Endothelial cell of umbilical vein (primary cell): Measurements from ENCODE around the gene RBM44. TPM values are rescaled to one million over a fixed set of nuclear protein-coding genes. Genes with fewer than 3 reads are reported as not detected.

Source experiments
- BruUV-seq: library from RNA; stranded (reverse); fragments of 400-500 nt; replicated peaks from 2 replicates; lab custom pipeline; 2021; lab: Mats Ljungman, UMichigan
- CTCF ChIA-PET: fragments of 300-600, 350-600 bp; sonication (Branson Sonifier 250); formaldehyde crosslinking; loops from one replicate; lab custom pipeline; 2021; ENCODE audit warnings: antibody characterized with exemption, inconsistent platforms; lab: Charles Lee
- POLR2A ChIA-PET: fragments of 300-600, 350-600 bp; sonication (Branson Sonifier 250); formaldehyde crosslinking; loops from one replicate; lab custom pipeline; 2021; ENCODE audit warnings: antibody characterized with exemption, inconsistent platforms; lab: Charles Lee
- DNase-seq: peaks from one replicate; pipeline ENCODE4 v3.0.0-alpha.2; 2011; ENCODE audit warnings: low read depth, low spot score
- FAIRE-seq: peaks from 2 replicates; lab custom pipeline; 2011; peaks lifted over from hg19 to GRCh38; lab: Jason Lieb, UNC
- H2AFZ ChIP-seq: 2 replicates; pipeline ENCODE4 v1.6.0; 2012; ENCODE audit warnings: low read depth, low read length, control low read depth, inconsistent platforms
- H3K27ac ChIP-seq: 2 replicates; pipeline ENCODE4 v1.5.1; 2011; ENCODE audit warnings: low read depth, mild to moderate bottlenecking, control low read depth, low read length, moderate library complexity; ENCODE audit not compliant: insufficient read depth
- H3K27me3 ChIP-seq, 2 experiments: 2 replicates each; pipeline versions ENCODE4 v1.6.0 to v1.6.1; 2011; ENCODE audit warnings: low read length in 2 of 2, mixed read lengths in 1 of 2; ENCODE audit not compliant: control insufficient read depth in 2 of 2, insufficient read depth in 2 of 2
- H3K36me3 ChIP-seq, 2 experiments: 2 replicates in 1 of 2; 3 replicates in 1 of 2; pipeline ENCODE4 v1.5.1; 2011; ENCODE audit warnings: low read length in 2 of 2, mild to moderate bottlenecking in 1 of 2, moderate library complexity in 1 of 2; ENCODE audit not compliant: control insufficient read depth in 2 of 2, insufficient read depth in 2 of 2; ENCODE audit errors: extremely low read depth in 1 of 2
- H3K4me1 ChIP-seq: 3 replicates; pipeline ENCODE4 v1.5.1; 2011; ENCODE audit warnings: mild to moderate bottlenecking, low read length; ENCODE audit not compliant: control insufficient read depth, insufficient read depth; ENCODE audit errors: extremely low read depth
- H3K4me2 ChIP-seq: 2 replicates; pipeline ENCODE4 v1.6.1; 2011; ENCODE audit warnings: low read length, control low read depth, mixed read lengths; ENCODE audit not compliant: insufficient read depth
- H3K4me3 ChIP-seq, 3 experiments: fragments of 200-600 bp in 1 of 3; sonication (generic), shearing (Covaris generic) in 1 of 3; replicated peaks in 1 of 3; 2 replicates each; pipeline ENCODE4 v1.5.1; 2011 to 2016; ENCODE audit warnings: control low read depth in 3 of 3, low read length in 3 of 3, mild to moderate bottlenecking in 2 of 3, inconsistent platforms in 1 of 3, low read depth in 1 of 3, moderate library complexity in 1 of 3; ENCODE audit not compliant: insufficient read depth in 1 of 3
- H3K79me2 ChIP-seq: 2 replicates; pipeline ENCODE4 v1.6.0; 2012; ENCODE audit warnings: low read length, inconsistent platforms; ENCODE audit not compliant: control insufficient read depth, insufficient read depth
- H3K9ac ChIP-seq: replicated peaks from 2 replicates; pipeline ENCODE3; 2011; ENCODE audit warnings: low read length, control low read depth; ENCODE audit not compliant: insufficient read depth; ENCODE audit errors: extremely low read depth
- H3K9me1 ChIP-seq: replicated peaks from 3 replicates; pipeline ENCODE4 v1.6.0; 2011; ENCODE audit warnings: mild to moderate bottlenecking, low read length; ENCODE audit not compliant: control insufficient read depth, insufficient read depth; ENCODE audit errors: extremely low read depth
- H3K9me3 ChIP-seq: replicated peaks from 2 replicates; pipeline ENCODE4 v1.5.1; 2012; ENCODE audit warnings: low read length, inconsistent platforms; ENCODE audit not compliant: control insufficient read depth, insufficient read depth
- H4K20me1 ChIP-seq: replicated peaks from 2 replicates; pipeline ENCODE3; 2011; ENCODE audit warnings: mild to moderate bottlenecking, low read length; ENCODE audit not compliant: control insufficient read depth, insufficient read depth; ENCODE audit errors: extremely low read depth
- CTCF ChIP-seq, 2 donors: IDR thresholded peaks; 1 replicate in 1 of 2; 2 replicates in 1 of 2; pipeline ENCODE4 v1.5.1; 2011; ENCODE audit warnings: low read length in 2 of 2, mild to moderate bottlenecking in 2 of 2, moderate library complexity in 2 of 2, control low read depth in 1 of 2, inconsistent platforms in 1 of 2, low read depth in 1 of 2; ENCODE audit not compliant: insufficient read depth in 1 of 2; ENCODE audit errors: extremely low read depth in 1 of 2
- EZH2 ChIP-seq: IDR thresholded peaks from 2 replicates; pipeline ENCODE4 v1.6.1; 2012; ENCODE audit warnings: borderline replicate concordance, low read depth, mild to moderate bottlenecking, moderate library complexity, low read length, inconsistent platforms; ENCODE audit not compliant: severe bottlenecking
- FOS ChIP-seq: IDR thresholded peaks from 2 replicates; pipeline ENCODE4 v1.6.1; 2011; ENCODE audit warnings: mild to moderate bottlenecking, low read length, moderate library complexity, borderline replicate concordance; ENCODE audit not compliant: insufficient read depth
- GATA2 ChIP-seq: IDR thresholded peaks from 2 replicates; pipeline ENCODE4 v1.7.0; 2011; ENCODE audit warnings: low read depth, mild to moderate bottlenecking, moderate library complexity, mixed read lengths, low read length; ENCODE audit not compliant: insufficient read length, insufficient read depth
- JUN ChIP-seq: IDR thresholded peaks from 2 replicates; pipeline ENCODE4 v1.6.1; 2011; ENCODE audit warnings: borderline replicate concordance, low read depth; ENCODE audit not compliant: insufficient read length, insufficient read depth
- MYC ChIP-seq: IDR thresholded peaks from one replicate; pipeline ENCODE4 v1.6.1; 2011; ENCODE audit warnings: mild to moderate bottlenecking, low read depth, low read length
- POLR2A ChIP-seq: IDR thresholded peaks from 2 replicates; pipeline ENCODE4 v1.6.1; 2012; ENCODE audit warnings: low read depth, mild to moderate bottlenecking, control low read depth, low read length
- POLR2AphosphoS5 ChIP-seq: IDR thresholded peaks from 2 replicates; pipeline ENCODE4 v1.6.1; 2012; ENCODE audit warnings: low read depth, mild to moderate bottlenecking, control low read depth, low read length, moderate library complexity; ENCODE audit not compliant: insufficient read depth
- dilution Hi-C: fragments of 300-500 bp; cut with MboI; formaldehyde crosslinking; loops from one replicate; pipeline ENCODE4 v1.15.0; 2019; ENCODE audit warnings: low sequenced_read_pairs; ENCODE audit not compliant: extremely low pct_ligation_motif_present
- intact Hi-C: fragments of 100-400 bp; cut with micrococcal nuclease; formaldehyde crosslinking; loops from one replicate; pipeline ENCODE4 v1.10.0; 2022
- polyA plus RNA-seq, 4 experiments: library from polyadenylated mRNA; depleted of rRNA in 3 of 4; stranded (reverse) in 3 of 4; unstranded in 1 of 4; fragments of >200 nt; gene quantifications; 2 replicates each; pipeline versions ENCODE4 v1.2.1 to v1.2.3, GENCODE V29; 2011 to 2012; ENCODE audit warnings: missing spikeins in 1 of 4
- total RNA-seq: library from RNA; stranded (reverse); gene quantifications from 2 replicates; pipeline ENCODE4 v1.2.3, GENCODE V29; 2021
- TF ChIP-seq, protein P1 (sequence below): IDR thresholded peaks from 2 replicates; pipeline ENCODE4 v1.6.1; 2011; ENCODE audit not compliant: insufficient read depth, insufficient read length

The RBM44 gene
- total and polyA plus RNA-seq, 2 donors (not counting 3 experiments of a cell fraction or from before 2014, with no cell fraction given): 0.14 to 0.53 TPM

- Histone ChIP-seq H3K9ac (no peak overlapping the region), H3K27ac (no peak overlapping the region), H3K27me3 (no peaks in the 10 kb centered on the region), H3K9me3 (no peaks in the 10 kb centered on the region), H2AFZ (no peak overlapping the region), H3K9me1 (no peaks in the 10 kb centered on the region), H3K4me1 (no peaks in the 10 kb centered on the region), H3K4me2 (no peak overlapping the region), H3K36me3 (no peaks in the 10 kb centered on the region), H3K4me3 (no peak overlapping the region), H3K79me2 (no peaks in the 10 kb centered on the region), H4K20me1 (no peaks in the 10 kb centered on the region)
- FAIRE-seq: no peak
- dilution Hi-C loops: no loop called here
- TF ChIP-seq EZH2 (no peak), MYC (no peak), FOS (no peak), POLR2AphosphoS5 (no peak), JUN (no peak), GATA2 (no peak), CTCF (IDR thresholded peaks at IDR 0.05; ENCODE audit: extremely low read depth in 1 of 2, insufficient read depth in 1 of 2, low read depth in 1 of 2, low read length in 2 of 2) (no peak), POLR2A (no peak)
- TF ChIP-seq, protein P1, sequence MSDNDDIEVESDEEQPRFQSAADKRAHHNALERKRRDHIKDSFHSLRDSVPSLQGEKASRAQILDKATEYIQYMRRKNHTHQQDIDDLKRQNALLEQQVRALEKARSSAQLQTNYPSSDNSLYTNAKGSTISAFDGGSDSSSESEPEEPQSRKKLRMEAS: no peak
- intact Hi-C loops: no loop called here
- CTCF ChIA-PET: no interaction called here
- POLR2A ChIA-PET: no interaction called here
- BruUV-seq: no TSS peak
- no peak for DNase-seq
Observed at GRCh38 chr2:237882510-237883481, 84.2 kb downstream of the RBM44 start.
